PC-9 (cell line): ENCODE data around the gene CCNG1.

Source experiments
- EZH2 ChIP-seq: fragments of 200-600 bp; sonication (generic); IDR thresholded peaks from 2 replicates; pipeline ENCODE4 v1.8.0; 2017; ENCODE audit warnings: antibody characterized with exemption, low read depth
- TF ChIP-seq, protein P1 (sequence below): fragments of 200-600 bp; sonication (generic); conservative IDR thresholded peaks from 2 replicates; pipeline ENCODE4 v1.6.1; 2017; ENCODE audit warnings: mixed run types, antibody characterized with exemption, mild to moderate bottlenecking, moderate library complexity

GRCh38 chr5:163445345-163445744, 8.0 kb downstream of the CCNG1 start:
- TF ChIP-seq, protein P1, sequence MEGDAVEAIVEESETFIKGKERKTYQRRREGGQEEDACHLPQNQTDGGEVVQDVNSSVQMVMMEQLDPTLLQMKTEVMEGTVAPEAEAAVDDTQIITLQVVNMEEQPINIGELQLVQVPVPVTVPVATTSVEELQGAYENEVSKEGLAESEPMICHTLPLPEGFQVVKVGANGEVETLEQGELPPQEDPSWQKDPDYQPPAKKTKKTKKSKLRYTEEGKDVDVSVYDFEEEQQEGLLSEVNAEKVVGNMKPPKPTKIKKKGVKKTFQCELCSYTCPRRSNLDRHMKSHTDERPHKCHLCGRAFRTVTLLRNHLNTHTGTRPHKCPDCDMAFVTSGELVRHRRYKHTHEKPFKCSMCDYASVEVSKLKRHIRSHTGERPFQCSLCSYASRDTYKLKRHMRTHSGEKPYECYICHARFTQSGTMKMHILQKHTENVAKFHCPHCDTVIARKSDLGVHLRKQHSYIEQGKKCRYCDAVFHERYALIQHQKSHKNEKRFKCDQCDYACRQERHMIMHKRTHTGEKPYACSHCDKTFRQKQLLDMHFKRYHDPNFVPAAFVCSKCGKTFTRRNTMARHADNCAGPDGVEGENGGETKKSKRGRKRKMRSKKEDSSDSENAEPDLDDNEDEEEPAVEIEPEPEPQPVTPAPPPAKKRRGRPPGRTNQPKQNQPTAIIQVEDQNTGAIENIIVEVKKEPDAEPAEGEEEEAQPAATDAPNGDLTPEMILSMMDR, result no peak
- no peak for TF ChIP-seq EZH2
